ENCODE measurements around the gene METTL9. TPM values are rescaled to one million over a fixed set of nuclear protein-coding genes. Genes with fewer than 3 reads are reported as not detected.
"Not testable (repeated sequence)": the region's sequence is repeated elsewhere in the genome, so short reads cannot be mapped to it uniquely, and the experiment has no call there.

METTL9 gene
- polyA plus RNA-seq, 3 donors = 227 to 256 (median 243) TPM

DNA sequence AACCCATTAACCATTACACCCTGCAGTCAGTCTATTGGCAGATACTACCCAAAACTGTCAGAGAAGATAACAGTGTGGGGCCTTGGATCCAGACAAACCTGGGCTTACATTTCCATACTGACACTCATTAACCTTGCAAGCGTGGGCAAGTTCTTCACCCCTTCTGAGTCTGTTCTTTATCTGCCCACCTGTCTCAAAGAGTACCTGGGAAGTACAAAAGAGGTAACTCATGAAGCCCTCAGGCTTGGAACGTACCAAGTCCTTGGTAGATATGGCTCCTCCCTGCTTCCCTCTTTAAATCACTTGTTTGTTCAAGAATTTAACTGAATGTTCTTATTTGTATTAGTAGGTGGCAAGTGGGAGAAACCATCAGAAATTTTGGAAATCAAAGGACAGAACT is 55.5 kb downstream of the METTL9 start:
- DNase-seq = no peak

DNA sequence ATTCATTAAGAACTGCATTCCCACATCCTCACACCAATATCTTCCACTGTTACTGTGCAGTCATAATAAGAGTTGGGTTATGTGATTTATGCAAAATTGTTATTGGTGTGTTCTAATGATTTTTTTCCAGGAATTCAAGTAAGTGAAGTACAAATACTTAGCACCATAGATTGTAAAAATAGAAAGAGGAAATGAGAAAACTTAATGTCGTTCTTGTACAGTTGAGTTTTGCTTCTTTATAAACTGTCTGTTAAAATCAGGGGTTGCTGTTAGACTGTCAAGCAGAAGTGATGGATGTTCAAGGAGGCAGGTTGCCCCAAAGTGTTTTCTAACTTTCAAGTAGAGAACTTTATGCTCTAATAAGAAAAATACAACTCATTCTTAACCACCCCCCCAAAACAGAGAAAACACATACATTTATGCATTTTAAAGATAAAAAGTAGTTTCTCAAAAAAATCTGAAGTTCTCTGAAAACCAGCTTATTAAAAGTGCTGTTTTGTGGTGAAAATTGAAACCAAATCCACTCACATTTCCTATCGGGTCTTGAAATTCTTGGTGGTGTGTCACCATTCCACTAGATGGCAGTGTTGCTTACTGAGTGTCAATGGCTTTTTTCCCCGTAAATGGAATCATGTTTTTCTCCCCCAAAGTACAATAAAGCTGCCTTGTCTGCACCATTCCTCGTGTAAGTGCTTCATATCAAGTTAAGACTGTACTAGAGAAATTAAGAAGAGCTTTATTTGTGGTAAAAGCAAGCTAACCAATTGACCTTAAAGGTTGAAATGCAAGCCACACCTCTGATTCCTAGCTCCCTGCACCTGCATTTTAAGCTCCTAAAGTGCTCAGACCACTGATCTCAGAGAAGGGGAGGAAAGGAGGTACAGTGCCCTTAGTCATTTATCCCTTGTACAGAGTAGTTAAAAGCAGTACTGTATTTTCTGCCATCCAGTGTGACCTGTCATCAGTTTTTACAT is 57.7 kb downstream of the METTL9 start:
- DNase-seq = no peak

DNA sequence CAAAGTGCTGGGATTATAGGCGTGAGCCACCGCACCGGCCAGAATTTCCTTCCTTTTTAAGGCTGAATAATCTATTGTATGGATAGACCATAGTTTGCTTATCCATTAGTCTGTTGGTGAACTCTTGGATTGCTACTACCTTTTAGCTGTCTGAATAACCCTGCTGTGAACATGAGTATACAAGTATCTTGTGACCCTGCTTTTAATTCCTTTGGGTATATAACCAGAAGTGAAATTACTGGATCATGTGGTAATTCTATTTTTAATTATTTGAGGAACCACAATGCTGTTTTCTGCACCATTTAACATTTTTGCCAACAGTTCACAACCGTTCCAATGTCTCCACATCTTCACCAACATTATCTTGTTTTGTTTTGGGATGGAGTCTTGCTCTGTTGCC is 59.7 kb downstream of the METTL9 start:
- no peak for DNase-seq

DNA sequence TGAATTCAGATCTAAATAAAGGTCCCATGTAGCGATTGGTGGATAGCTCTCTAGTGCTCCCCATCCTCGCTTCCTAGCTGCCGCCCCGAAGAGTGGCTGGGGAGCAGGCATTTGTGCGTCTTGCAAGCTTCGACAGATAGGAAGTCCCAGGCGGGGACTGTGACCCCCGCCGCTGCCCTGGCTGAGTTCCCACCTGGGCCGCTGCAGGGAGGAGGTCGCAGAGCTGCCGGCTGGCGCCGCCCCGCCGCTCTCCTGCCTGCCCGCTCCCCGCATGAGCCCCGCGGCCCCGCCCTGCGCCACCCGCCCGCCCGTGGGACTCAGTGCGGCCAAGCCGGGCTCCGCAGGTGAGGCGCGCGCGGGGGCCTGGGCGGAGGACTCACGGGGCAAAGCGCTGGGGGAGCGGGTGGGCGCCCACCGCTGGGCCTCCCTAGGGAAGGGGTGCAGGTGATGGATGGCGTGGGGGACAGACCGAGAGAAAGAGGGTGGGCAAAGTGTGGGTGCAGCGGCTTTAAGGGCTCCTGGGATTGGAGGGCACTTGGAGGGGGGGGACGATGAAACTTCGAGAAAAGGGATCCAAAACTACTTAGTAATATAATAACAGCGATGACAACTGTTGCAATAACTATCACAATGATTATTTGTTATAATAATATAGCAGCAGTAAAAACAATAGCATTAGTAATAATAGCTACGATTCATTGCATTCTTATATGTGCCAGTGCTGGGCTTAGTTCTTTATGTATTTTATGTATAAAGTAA is 64.7 kb downstream of the METTL9 start, which contains the start of gene OTOA:
OTOA (plus strand) TSS at position 80 of the 759 bp plus-strand sequence. CDS start 14,547 bp downstream, outside the sequence.
- peak; percentile 20 for DNase-seq

DNA sequence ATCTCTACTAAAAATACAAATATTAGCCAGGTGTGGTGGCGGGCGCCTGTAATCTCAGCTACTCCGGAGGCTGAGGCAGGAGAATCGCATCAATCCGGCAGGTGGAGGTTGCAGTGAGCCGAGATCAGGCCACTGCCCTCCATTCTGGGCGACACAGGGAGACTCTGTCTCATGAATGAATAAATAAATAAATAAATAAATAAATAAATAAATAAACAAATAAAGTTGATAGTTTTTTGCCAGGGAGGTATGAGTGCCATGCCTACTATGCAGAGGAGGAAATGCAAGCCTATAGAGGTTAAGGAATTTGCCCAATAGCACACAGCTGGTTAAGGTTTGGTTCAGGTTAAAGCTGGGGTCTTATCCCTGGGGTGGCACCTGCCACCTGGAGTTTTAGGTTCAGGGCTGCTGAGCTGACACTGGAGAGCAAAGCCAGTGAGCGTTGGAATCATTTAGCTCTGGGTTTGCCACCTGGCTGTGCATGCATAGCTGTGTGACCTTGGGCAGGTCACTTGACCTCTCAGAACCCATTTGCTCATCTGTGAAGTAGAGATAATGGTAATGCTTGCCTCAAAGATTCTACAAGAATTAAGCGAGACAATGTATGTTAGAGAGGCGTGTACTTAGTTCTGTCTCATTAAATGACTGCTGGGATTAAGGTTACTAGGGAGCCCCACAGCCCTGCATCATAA is 65.6 kb downstream of the METTL9 start:
- no peak for DNase-seq

DNA sequence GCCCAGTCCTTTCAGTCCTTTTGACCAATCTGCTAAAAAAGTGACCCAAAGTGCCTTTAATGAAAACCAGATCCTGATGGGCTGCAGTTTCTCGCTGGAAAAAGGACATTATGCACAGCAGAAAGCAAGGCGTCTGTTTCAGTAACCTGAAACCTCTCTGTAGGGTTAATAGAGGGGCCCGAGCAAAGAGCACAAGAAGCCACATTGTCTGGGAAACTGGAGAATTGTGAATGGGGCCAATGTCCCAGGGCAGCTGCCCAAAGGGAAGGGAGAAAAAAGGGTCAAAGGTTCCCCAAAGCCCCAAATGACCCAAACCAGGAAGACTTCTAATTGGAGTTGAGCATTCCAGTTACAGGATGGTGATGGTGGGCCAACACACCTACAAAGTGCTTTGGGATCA is 67.4 kb downstream of the METTL9 start:
- DNase-seq = no peak

DNA sequence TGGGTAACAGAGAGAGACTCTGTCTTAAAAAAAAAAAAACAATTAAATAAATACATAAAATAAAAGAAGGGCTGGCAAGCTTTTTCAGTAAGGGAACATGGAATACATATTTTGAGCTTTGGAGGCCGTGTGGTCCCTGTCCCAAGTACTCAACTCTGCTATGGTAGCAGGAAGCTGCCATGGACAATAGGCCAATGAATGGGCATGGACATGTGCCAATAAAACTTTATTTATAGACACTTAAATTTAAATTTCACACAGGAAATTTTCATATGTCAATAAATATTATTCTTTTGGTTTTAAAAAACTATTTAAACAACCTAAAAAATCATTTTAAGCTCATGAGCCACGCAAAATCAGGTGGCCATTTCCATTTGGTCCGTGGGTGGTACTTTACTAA is 68.2 kb downstream of the METTL9 start:
- no peak for DNase-seq

DNA sequence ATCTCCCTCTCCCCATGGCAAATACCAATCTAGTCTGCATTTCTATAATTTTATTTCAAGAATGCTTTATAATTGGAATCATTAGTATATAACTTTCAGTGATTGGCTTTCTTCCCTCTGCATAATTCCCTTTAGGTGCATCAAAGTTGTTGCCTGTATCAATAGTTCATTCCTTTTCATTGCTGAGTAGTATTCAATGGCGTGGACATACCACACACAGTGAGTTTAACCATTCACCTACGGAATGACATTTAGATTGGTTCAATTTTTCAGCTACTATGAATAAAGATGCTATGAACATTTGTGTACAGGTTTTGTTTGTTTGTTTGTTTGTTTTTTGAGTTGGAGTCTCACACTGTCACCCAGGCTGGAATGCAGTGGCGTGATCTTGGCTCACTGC is 74.1 kb downstream of the METTL9 start:
- DNase-seq = no peak

DNA sequence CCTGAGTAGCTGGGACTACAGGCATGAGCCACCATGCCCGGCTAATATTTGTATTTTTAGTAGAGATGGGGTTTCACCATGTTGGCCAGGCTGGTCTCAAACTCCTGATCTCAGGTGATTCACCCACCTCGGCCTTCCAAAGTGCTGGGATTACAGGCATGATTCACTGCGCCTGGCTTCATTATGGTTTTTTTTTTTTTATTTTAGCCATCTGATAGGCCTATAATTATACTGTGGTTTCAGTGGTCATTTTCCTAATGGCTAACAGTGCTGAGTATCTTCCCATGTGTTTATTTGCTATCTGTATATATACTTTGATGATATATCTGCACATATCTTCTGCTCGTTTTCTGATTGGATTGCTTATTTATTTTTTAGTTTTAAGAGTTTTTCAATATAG is 75.1 kb downstream of the METTL9 start:
- DNase-seq = not testable (repeated sequence)

DNA sequence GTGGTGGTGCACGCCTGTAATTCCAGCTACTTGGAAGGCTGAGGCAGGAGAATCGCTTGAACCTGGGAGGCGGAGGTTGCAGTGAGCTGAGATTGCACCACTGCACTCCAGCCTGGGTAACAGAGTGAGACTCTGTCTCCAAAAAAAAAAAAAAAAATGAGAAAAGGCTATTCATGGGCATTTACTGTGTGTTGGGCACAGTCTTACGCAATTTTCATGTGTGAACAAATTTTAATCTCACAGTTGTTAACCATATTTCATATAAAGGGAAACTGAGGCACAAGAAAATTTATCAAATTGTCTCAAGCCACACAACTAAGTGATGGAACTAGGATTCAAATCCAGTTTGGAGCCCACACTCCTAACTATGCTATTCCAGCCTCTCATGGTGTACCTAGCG is 81.3 kb downstream of the METTL9 start:
- not testable (repeated sequence) for DNase-seq

DNA sequence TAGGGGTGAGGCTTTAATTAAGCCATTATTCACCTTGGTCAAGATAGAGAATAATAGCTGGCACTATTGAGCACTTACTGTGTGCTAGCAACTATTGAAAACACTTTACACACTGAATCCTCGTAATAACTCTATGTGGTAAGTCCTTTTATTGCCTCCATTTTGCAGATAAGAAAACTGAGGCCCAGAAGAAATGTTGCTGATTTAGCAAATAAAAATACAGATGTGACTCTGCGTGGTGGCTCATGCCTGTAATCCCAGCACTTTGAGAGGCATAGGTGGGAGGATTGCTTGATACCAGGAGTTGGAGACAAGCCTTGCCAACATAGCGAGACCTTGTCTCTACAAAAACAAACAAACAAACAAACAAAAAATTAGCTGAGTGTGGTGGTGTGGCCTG is 83.8 kb downstream of the METTL9 start:
- DNase-seq = no peak

DNA sequence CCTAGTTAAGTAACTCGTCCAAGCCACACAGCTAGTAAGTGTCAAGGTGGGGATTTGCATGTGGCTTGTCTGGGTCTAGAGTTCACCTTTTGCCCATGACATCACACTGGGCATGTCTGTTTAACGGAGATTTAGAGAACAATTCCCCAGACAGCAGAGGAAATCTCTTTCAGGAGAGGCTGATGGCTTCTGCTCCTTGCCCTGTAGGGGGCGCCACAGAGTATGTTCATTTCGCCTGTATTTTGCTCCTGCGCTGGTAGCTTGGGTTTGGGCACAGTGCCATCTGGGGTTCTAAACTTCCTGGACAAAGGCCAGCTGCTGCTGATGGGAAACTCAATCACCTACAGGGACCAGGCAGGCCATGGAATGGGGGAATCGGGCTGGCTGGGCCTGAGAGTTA is 84.8 kb downstream of the METTL9 start:
- no peak for DNase-seq

DNA sequence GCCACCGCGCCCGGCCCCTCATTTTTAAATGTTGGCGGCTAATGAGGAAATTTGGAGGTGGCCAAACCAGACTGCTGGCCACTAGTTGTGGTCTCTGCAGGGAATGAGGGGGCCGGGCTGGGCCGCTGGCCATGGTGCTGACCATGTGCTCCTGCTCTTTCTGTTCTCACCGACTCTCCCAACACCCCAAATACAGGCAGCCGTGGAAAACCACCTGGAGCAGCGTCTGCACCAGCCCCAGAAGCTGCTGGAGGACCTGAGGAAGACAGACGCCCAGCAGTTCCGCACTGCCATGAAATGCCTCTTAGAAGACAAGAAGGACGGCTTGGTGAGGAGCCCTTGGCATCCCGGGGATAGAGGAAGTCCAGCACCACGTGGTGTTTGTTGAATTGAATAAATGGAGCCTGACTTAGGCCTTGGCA is 85.7 kb downstream of the METTL9 start:
- DNase-seq = peak; percentile 39

DNA sequence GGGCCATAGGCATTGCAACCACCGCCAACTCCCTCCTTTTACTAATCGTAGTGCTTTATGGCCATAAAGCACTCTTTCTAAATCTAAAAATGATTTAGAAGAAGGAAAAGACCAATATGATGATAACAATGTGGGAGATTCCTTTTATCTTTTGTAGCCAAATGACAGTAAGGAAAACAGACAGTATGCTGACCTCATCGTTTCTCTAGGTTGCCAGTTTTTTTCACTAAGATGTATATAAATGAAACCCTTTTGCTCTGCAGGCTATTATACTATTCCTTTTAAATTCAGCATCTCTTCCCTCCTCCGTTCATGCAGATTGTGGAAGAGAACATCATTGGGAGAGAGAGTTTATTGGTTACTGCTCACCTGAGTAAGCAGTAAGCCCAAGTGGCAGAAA is 89.7 kb downstream of the METTL9 start:
- no peak for DNase-seq

DNA sequence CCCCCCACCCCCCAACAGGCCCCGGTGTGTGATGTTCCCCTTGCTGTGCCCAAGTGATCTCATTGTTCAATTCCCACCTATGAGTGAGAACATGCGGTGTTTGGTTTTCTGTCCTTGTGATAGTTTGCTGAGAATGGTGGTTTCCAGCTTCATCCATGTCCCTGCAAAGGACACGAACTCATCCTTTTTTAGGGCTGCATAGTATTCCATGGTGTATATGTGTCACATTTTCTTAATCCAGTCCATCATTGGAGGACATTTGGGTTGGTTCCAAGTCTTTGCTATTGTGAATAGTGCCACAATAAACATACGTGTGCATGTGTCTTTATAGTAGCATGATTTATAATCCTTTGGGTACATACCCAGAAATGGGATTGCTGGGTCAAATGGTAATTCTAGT is 91.6 kb downstream of the METTL9 start:
- not testable (repeated sequence) for DNase-seq

DNA sequence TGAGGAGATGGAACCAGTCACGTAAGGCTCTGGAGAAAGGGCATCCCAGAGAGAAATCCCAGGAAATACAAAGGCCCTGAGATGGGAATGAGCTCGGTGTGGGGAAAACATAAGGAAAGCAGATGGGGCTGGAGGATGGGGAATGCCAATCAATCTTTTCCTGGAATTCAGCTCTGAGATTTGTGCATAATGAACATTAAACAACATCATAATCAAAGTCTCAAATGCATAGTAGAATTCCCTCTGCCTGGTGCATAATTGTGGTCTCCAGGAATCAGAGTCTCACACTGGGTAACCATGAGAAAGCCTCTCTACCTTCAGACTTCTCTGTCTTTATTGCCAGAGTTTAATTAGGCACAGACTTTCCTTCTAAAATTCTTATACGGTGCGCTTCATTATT is 95.2 kb downstream of the METTL9 start:
- no peak for DNase-seq

DNA sequence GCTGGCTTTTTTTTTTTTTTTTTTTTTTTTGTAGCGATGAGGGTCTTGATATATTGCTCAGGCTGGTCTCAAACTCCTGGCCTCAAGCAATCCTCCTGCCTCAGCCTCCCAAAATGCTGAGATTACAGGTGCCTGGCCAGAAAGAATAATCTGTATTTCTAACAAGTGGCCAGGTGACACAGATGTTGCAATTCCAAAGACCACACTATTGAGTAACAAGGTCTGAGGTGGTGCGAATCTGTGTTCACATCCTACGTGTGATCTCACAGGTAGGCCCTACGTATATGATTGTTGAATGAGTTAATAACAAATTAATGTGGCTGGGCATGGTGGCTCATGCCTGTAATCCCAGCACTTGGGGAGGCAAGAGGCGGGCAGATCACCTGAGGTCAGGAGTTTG is 97.7 kb downstream of the METTL9 start:
- DNase-seq = no peak

DNA sequence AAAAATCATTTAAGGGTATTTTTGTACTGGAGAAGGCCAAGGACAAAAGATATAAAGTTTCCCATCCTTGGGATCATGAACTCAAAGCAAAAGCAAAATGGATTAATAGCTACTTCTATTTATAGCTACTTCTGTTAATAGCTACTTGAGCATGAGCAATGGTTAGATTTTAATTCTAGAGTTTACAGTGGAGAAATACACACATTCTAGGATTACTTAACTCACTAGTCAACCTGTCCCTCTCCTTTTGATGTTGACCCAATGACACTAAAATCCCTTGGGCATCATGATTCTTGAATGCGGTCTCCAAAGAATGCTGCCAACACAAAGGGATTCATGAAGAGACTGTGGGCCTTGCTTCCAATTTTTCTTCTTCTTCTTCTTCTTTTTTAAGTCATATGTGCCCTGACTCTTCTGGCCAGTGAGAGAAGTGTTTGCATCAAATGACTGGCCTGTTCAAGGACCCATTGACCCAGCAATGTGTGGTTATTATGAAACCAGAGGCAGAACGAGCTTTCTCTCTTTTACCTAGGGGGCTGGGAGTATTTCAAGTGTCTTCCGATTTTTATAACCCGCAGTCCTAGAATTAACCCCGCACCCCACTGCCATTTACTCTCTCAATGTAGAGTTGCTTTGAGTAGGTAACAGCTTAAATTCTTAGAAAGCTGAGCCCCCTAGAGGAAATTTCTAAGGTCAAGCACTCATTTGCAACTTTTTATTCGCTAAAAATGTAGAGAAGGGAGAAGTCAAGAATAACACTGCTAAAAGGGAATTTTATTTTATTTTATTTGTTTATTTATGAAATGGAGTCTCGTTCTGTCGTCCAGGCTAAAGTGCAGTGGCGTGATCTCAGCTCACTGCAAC is 99.0 kb downstream of the METTL9 start:
- no peak for DNase-seq

DNA sequence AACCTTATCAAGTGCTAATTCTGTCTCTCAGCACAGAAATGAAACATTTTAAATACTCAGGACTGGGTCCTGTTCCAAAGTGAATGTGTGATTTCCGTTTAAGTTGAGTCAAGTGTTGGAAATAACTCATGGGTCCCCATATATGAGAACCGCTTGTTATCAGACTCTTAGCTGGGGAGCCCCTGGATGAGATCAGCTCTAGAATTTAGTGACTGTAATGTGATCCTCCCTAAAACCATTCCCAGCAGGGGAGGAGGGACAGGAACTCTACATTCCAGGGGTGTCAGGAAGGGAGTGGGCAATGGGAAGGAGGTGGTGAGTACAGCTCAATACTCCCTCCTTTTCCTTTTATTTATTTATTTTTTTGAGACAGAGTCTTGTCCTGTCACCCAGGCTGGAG is 101.9 kb downstream of the METTL9 start:
- DNase-seq = no peak

DNA sequence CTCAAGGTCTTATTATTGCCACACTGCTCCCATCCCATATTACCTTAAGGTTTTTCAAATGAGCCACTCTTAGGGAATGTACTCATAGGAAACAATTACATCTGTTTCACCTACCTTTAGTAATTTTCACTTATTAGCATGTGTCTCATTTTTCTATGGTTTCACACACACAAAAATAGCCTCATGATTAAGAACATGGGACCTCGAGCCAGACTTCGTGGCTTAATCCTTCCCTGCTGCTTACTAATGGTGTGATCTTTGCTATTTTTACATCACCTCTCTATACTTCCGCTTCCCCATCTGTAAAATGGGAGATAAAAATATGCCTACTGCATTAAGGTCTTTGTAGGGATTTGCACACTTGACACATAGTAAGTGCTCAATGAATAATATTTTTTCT is 102.9 kb downstream of the METTL9 start:
- no peak for DNase-seq

DNA sequence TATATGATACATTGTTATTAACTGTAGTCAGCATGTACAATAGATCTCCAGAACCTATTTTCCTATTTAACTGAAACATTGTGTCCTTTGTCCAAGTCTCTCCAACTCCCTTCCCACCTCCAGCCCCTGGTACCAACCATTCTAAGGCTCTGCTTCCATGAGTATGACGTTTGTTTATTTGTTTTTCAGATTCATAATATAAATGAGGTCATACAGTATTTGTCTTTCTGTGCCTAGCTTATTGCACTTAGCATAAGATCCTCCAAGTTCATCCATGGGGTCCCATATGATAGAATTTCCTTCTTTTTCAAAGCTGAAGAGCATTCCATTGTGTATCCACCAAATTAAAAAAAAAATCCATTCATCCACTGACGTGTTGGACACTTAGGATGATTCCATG is 103.8 kb downstream of the METTL9 start:
- DNase-seq = no peak
